NCI-H187 (cell line): Measurements from ENCODE around the gene SPRY4.
"Not testable (repeated sequence)": the region's sequence is repeated elsewhere in the genome, so short reads cannot be mapped to it uniquely, and the experiment has no call there.

Experiments
- DNase-seq, 2 experiments: peaks; one replicate each; lab custom pipeline; 2025; lab: John Stamatoyannopoulos, UW

SPRY4 gene

GRCh38 chr5:142292249-142292648 lies 32.6 kb downstream of the SPRY4 start:
- no peak for DNase-seq

DNA sequence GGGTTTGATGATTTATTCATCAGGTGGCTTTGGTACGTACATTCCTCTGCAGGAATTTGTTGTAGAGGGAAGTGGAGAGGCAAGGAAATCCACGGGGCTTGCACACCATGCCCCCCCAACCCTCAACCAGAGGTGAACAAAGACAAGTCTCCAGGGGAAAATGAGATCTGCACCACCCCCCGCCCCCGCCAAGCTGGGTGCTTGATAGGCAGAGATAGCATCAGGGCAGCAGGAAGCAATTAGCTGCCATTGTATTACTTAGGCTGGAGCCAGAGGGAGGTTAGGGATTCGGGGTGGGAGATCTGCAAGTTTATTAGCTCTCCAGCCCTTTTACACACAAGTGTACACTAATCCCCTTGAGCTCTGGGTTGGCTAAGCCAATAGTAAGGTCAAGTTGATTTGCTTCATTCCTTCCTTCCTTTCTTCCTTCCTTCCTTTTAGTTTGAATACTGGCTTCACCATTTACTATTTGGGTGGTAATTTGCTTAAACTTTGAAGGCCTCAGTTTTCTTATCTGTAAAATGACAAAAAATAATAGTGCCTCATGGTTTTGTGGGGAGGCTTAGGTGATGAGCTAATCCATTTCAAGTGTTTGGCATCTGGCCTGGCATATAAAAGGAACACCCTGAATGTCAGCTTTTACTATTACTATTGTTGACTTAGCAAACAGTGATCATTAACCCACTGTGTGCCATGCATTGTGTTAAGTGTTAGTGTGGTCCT lies 34.1 kb downstream of the SPRY4 start:
- DNase-seq = no peak

- DNase-seq = no peak
These were observed 34.9 kb downstream of the SPRY4 start for GRCh38 chr5:142289708-142290576.

- DNase-seq = no peak
These were observed 36.9 kb downstream of the SPRY4 start for GRCh38 chr5:142287973-142288313.

- no peak for DNase-seq
These were observed 37.5 kb downstream of the SPRY4 start for GRCh38 chr5:142287096-142287972.

DNA sequence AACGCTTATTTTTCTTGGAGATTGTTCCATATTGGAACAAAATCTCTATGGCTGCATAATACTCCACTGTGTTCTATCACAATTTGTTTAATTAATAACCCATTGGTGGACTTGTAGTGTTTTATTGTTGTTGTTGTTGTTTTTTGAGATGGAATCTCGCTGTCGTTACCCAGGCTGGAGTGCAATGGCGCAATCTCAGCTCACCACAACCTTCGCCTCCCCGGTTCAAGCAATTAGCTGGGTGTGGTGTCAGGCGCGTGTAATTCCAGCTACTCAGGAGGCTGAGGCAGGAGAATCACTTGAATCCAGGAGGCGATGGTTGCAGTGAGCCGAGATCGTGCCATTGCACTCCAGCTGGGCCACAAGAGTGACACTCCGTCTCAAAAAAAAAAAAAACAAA lies 38.7 kb downstream of the SPRY4 start:
- no peak for DNase-seq

DNA sequence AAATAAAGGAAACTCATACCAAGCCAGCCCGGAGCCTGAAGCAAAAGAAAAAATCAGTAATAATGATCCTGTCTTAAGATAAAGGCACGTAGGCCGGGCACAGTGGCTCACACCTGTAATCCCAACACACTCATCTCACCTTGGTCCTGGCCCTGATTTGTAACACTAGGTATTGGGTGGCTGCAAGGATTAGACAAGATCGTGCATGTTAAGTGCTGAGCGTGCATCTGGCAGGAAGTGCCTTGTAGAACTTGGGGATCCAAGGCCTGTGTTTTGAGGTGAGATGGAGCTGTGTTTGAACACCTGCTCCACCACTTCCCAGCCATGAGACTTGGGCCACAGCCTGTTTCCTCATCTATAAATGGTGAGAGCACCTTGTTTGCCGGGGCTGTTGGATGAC lies 41.5 kb downstream of the SPRY4 start:
- DNase-seq = no peak

- DNase-seq = no peak
These were observed 42.9 kb downstream of the SPRY4 start for GRCh38 chr5:142281966-142282365.

DNA sequence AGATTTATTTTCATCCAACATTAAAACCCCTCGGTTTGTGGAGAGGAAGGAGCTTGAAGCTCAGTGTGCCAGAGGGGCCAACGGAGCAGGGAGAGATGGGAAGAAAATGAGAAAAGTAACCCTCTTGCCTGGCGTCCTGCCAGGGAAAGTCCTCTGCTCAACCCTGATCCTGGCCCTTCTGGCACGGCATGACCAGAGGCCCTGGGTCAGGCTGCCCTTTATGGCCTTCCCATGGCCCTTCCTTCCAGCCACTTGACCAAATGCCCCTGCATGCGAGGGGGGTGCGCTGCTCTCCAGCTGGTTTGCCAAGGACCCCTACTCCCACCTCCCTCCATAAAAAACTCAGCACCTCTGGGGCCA lies 43.8 kb downstream of the SPRY4 start:
- no peak for DNase-seq

DNA sequence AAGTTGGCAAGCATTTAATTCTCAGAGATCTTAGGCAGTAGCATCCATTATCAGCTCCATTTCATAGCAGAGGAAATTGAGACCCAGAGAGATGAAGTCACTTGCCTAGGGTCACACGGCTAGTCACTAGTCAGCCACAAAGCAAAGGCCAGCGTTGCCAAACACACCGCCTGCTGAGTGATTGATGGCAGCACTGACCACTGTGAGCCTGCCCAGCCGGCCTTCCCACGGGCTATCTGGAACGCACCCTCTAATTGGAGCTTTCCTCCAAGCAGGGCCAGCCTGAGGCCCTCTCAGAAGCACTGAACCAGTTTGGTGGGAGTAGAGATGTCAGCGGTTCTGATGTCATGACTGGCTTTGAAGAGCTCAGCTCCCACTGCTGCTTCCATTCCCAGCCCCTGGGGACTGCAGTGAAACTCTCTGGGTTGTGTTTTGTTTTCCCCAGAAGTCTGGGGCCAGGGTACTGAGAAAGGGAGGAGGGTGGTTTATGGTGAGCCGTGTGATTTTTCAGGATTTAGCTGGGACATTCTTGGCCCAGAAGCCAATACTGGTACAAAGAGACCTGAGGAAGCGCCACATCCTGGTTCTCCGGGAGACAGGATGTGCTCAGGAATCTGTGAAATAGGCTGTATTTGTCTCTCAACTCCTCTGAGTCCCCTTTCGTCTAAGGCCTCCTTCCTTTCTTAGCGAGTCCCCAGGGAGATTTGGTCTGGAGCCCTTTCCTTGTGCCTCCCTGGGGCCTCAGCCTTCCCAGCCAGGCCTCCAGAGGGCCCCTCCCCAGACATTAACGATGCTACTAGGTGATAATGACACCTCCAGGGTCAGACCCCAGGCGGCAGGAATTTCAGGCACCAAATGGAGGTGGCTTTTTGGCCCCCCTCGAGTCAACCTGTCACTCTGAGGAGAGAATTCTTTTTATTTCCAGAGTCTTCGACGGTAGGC lies 44.5 kb downstream of the SPRY4 start:
- no peak for DNase-seq

- DNase-seq = no peak
These were observed 46.2 kb downstream of the SPRY4 start for GRCh38 chr5:142278627-142279026.

GRCh38 chr5:142277796-142278195 lies 47.0 kb downstream of the SPRY4 start:
- DNase-seq = no peak

- no peak for DNase-seq
These were observed 48.3 kb downstream of the SPRY4 start for GRCh38 chr5:142276517-142276916.

- DNase-seq = no peak
These were observed 49.3 kb downstream of the SPRY4 start for GRCh38 chr5:142275496-142275895.

GRCh38 chr5:142272596-142272995 lies 52.2 kb downstream of the SPRY4 start:
- DNase-seq = not testable (repeated sequence)

DNA sequence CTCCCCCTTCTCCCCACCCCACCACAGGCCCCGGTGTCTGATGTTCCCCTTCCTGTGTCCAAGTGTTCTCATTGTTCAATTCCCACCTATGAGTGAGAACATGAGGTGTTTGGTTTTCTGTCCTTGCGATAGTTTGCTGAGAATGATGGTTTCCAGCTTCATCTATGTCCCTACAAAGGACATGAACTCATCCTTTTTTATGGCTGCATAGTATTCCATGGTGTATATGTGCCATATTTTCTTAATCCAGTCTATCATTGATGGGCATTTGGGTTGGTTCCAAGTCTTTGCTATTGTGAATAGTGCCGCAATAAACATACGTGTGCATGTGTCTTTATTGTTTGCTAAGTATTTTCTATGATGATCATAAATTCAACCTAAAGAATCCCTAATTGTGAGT lies 60.7 kb downstream of the SPRY4 start:
- not testable (repeated sequence) for DNase-seq

GRCh38 chr5:142263346-142263745 lies 61.5 kb downstream of the SPRY4 start:
- DNase-seq = no peak

GRCh38 chr5:142262683-142263082 lies 62.1 kb downstream of the SPRY4 start:
- DNase-seq = no peak
